GM21717 (cell line): ENCODE results near the gene ALG5.

Experiments used
- ATAC-seq: cut with Tn5 transposase; IDR thresholded peaks from one replicate; pipeline ENCODE4 v1.9.1; 2021; ENCODE audit warnings: mild to moderate bottlenecking, moderate library complexity; ENCODE audit not compliant: unreplicated experiment

Gene ALG5, protein sequence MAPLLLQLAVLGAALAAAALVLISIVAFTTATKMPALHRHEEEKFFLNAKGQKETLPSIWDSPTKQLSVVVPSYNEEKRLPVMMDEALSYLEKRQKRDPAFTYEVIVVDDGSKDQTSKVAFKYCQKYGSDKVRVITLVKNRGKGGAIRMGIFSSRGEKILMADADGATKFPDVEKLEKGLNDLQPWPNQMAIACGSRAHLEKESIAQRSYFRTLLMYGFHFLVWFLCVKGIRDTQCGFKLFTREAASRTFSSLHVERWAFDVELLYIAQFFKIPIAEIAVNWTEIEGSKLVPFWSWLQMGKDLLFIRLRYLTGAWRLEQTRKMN

DNA sequence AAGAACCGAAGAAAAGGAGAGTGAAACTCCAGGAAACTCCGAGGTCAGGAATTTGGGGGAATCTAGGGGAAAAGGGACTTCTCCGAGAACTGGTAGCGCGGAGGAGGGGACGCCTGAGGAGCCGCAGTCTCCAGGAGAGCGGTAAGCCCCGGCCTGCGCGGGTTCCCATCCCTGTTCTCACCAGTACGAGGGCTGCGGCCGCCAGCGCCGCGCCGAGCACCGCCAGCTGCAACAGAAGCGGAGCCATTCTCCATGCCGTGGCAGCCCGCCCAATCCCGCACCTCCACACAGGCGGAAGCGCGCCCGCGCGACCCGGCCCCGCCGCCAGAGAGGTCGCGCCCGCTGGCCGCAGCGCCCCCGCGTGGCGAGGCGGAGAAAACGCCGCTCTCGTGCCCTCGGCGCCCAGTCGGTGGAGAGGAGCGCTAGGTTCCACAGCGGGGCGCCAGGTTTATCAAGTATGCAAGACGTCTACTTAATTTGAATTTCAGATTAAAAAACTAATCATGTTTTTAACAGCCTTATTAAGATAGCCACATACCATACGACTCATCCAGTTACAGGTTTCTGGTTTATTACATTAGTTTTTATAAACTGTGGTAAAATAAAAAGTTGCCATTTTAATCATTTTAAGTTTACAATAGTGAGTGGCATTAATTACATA lies at the start of gene ALG5:
Gene ALG5 (minus strand): TSS at position 287 of the 661 bp plus-strand sequence. CDS start 40 bp downstream, at position 247.
- peak; percentile 57 for ATAC-seq

DNA sequence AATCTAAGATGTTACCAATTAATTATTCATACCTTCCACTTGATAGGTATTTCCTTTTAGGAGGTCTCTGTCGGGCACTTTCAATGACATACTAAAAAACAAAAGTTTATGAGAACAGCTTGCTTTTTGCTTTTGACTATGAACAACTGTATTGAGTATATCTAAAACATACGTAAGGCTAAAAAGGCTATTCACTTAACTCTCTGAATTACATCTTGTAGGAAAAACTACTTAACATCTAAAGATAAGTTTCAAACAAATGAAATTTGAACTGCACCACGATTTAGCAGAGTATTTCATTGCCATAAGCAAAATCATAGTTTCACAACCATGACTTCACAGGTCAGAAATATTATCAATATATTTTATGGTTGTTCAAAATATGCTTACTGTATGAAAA lies 48.7 kb upstream of the ALG5 start:
- ATAC-seq = no peak

DNA sequence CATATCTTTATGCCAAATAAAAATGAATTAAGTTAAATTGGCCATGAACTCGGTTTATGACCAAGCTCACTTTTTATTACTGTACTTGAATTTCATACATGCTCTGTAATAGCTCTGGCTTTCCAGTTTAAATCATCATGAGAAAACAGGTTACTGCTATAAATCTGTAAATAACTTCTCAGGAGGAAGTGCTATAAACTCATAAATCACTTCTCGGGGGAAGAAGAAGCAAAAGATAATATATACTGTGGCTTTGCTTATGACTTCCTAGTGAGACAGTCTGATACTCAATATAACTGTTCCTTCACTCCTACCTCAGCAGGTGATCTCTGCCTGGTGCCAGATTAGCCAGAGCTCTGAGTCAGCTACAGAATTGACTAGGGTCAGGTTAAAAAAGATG lies 47.9 kb upstream of the ALG5 start:
- no peak for ATAC-seq

DNA sequence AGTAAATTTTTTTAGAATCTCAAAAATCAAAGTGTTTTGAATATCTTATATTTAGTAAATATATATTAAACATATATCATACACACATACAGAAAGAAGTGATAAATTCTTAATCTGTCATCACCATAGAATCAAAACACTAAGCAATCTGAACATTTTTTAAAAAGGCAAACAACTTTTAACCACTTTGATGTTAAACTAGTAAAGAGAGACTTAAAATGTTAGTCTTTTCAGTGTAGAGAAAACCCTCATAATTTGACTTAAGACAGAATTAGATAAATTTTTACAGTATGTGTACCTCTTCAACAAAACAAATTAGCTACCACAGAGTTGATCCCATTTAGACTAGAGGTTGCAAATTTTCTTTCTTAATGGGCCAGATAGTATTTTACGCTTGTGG lies 46.9 kb upstream of the ALG5 start:
- no peak for ATAC-seq

DNA sequence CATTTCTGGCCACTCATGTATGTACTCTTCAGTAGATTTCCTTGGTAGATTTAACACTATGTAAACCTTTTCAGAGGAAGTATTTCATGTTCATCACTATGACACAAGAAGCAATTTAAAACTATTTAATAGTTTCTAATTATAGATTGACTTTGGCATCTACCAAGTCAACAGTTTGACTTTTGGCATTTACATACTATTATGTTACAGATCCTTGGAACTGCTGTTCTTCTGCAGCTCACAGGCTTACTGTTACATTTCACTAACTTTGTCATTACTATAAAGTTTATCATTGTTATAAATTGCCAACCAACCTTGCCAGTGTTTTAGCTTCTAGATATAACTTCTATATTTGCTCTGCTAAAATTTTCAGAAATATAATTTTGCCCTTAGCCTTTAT lies 41.6 kb upstream of the ALG5 start:
- no peak for ATAC-seq

GRCh38 chr13:37039896-37040295 lies 40.8 kb upstream of the ALG5 start:
- ATAC-seq = no peak

- no peak for ATAC-seq
Measured at GRCh38 chr13:37037241-37037640, 38.1 kb upstream of the ALG5 start.

GRCh38 chr13:37029617-37030016 lies 30.5 kb upstream of the ALG5 start:
- no peak for ATAC-seq

- ATAC-seq = no peak
Measured at GRCh38 chr13:37027639-37028038, 28.5 kb upstream of the ALG5 start.

GRCh38 chr13:37026771-37027170 lies 27.6 kb upstream of the ALG5 start:
- ATAC-seq = no peak

DNA sequence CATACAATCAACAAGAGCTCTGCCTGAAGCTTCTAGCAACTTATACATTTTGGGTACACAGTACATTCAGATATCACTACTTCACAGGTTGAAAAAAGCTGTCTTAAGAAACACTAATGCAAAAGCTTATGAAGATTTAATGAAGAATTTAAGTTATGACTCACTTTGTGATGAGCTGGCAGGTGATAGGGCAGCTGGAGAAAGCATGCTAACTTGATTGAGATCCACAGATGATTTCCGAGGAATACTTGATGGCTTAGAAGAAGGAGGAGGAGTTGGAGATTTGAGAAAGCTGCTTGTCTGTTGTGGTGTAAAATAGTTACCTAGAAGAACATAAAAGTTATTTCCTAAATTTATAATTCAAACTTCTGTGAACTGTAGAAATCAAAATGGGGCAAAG lies 24.7 kb upstream of the ALG5 start:
- no peak for ATAC-seq

DNA sequence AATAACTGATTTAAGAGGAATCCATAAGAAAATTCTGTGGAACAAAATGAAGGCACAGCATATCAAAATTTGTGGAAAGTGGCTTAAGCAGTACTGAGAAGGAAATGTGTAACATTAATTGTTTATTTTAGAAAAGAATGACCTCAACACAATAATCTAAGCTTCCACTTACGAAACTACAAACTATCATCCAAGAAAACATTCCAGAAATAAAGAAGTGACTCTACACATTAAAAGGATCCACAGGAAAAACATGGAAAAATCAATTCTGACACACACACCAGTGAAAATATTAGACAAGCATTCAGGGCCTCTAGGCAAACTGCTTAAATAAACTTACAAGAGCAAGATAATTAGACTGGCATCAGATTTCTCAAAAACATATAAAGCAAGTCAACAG lies 15.5 kb upstream of the ALG5 start:
- ATAC-seq = no peak

DNA sequence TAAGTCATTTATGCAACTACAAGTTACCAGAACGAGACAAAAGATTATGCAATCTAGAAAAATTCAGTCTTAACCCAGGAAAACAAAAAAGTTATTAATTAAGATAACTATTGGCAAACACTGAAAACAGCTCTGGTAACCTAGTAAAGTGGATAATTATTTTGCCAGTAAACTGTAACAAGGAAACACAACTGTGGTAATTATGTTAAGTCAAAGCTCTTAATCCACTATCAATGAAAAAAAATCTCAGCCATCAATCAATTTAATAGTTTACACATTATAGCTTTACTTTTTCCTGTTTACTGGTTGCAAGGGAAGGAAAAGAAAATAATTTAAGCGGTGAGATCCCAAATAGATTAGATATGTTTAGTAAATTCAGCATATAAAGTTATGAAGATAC lies 12.6 kb upstream of the ALG5 start:
- ATAC-seq = no peak

GRCh38 chr13:37011002-37011401 lies 11.9 kb upstream of the ALG5 start:
- no peak for ATAC-seq

DNA sequence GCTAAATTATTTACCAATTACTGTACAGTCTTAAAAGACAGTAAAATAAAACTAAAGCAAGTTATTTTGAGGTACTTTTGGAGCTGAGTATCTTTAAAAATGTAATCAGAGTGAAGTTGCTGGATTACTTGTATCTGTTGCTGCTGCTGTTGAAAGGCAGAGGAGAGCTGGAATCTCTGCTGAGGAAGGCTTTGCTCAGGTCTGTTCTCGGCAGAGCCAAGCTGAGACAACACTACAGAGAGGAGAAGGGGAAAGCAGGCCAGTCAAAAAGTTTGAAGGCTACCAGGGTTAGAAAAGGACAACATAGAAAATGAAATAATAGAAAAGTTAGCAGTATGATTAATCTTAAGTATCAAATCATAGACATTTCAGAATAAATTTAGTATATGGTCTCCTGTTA lies 11.3 kb upstream of the ALG5 start:
- no peak for ATAC-seq

- no peak for ATAC-seq
Measured at GRCh38 chr13:37009692-37010091, 10.6 kb upstream of the ALG5 start.

DNA sequence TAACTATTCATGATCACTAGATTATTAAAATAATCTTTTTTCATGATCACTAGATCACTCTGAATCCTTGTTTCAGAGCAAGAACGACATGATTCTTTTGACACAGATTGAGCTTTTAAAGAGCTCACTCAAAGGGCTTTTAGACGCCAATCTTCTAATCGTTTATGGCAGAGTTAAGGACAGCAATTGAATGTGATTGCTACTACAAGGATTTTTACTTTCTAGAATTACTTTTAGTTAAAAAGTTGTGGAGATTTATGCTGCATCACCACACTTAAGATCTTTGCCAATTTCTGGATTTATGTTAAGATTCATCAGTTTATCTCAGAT lies 2.7 kb upstream of the ALG5 start:
- no peak for ATAC-seq

DNA sequence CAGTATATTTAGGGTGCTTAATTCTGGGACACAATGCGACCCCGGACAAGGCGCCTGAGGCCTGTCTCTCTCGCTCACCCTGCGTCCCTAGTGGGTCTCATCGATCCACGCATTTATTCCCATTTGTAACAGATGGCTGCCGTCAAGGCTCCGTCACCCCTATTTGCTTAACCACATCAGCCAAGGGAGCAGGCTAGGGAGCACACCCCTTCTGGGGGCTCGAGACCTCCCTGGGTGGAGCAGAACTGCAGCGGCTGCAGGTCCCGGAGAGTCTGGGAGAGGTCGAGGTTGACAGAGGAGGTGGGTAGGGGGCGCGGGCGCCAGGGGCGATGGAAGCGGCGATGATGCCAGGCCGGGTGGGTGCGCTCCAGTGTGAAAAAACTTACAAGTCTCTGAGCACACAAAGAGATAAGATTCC lies 507 bp downstream of the ALG5 start:
- ATAC-seq = no peak

- no peak for ATAC-seq
Measured at GRCh38 chr13:36997716-36998427, 1.3 kb downstream of the ALG5 start.

DNA sequence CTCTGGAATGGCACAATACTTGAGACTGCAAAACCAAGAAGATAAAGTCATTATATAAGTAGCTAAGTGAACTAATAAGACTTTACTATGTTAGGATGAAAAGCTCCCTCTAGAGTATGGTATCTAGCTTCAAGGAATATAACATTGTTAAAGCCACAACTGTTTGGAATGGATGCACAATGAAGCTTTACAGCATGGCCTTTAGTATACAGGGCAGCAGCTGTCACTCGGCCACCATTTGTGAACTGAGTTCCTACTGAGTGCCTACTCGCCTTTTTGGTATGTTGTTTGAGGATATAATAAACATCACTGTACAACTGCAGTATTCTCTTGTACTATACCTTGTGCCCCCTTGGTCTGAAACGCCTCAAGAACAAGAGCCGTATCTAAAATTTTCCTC lies 6.8 kb downstream of the ALG5 start:
- ATAC-seq = no peak

- ATAC-seq = no peak
Measured at GRCh38 chr13:36986462-36987240, 12.5 kb downstream of the ALG5 start.
